ENCODE data around the gene FDPS. TPM values are rescaled to one million over a fixed set of nuclear protein-coding genes. Genes with fewer than 3 reads are reported as not detected.

FDPS gene
- total RNA-seq, 2 donors from 2014 or later: 63.0 TPM

GRCh38 chr1:155313261-155313660 is 4.6 kb downstream of the FDPS start:
- Mint-ChIP-seq H3K27ac (no peak overlapping the region), H3K4me1 (peaks cover 29% of the 10 kb centered on the region), H3K27me3 (no peaks in the 10 kb centered on the region), H3K4me3 (no peak overlapping the region), H3K36me3 (ENCODE audit: low read depth) (peaks cover 7% of the 10 kb centered on the region)
- no peaks in the 10 kb centered on the region for H3K9me3 ChIP-seq (ENCODE audit: control insufficient read depth, low read length, poor library complexity, severe bottlenecking)
- ATAC-seq: no peak
- no peak for DNase-seq

- no peaks in the 10 kb centered on the region for H3K27me3 Mint-ChIP-seq
- H3K4me1 Mint-ChIP-seq: peaks cover 30% of the 10 kb centered on the region
- H3K27ac Mint-ChIP-seq: no peak overlapping the region
- H3K9me3 ChIP-seq (ENCODE audit: control insufficient read depth, low read length, poor library complexity, severe bottlenecking): no peaks in the 10 kb centered on the region
- ATAC-seq (no peak), DNase-seq (no peak)
- peaks cover 8% of the 10 kb centered on the region for H3K36me3 Mint-ChIP-seq (ENCODE audit: low read depth)
- no peak overlapping the region for H3K4me3 Mint-ChIP-seq
Measured at GRCh38 chr1:155316922-155317321, 8.3 kb downstream of the FDPS start.

GRCh38 chr1:155318082-155318481 is 9.4 kb downstream of the FDPS start:
- DNase-seq: no peak
- ATAC-seq: no peak
- H3K4me1 Mint-ChIP-seq: peaks cover 26% of the 10 kb centered on the region
- peaks cover 7% of the 10 kb centered on the region for H3K36me3 Mint-ChIP-seq (ENCODE audit: low read depth)
- H3K9me3 ChIP-seq (ENCODE audit: control insufficient read depth, low read length, poor library complexity, severe bottlenecking): no peaks in the 10 kb centered on the region
- no peak overlapping the region for H3K27ac Mint-ChIP-seq
- H3K4me3 Mint-ChIP-seq: no peak overlapping the region
- no peaks in the 10 kb centered on the region for H3K27me3 Mint-ChIP-seq

GRCh38 chr1:155319536-155319935 is 10.9 kb downstream of the FDPS start:
- H3K9me3 ChIP-seq (ENCODE audit: control insufficient read depth, low read length, poor library complexity, severe bottlenecking): no peaks in the 10 kb centered on the region
- peaks cover 23% of the 10 kb centered on the region for H3K4me1 Mint-ChIP-seq
- H3K4me3 Mint-ChIP-seq: peak overlapping the region; percentile 21
- H3K27ac Mint-ChIP-seq: peak overlapping the region; percentile 41
- DNase-seq (no peak), ATAC-seq (no peak)
- H3K36me3 Mint-ChIP-seq (ENCODE audit: low read depth): peaks cover 2% of the 10 kb centered on the region
- no peaks in the 10 kb centered on the region for H3K27me3 Mint-ChIP-seq

- H3K27ac Mint-ChIP-seq: peak overlapping the region; percentile 41
Measured at GRCh38 chr1:155320252-155320651, 11.6 kb downstream of the FDPS start.

GRCh38 chr1:155320661-155321617 is 12.3 kb downstream of the FDPS start, which contains the start of gene RUSC1:
TSS of gene RUSC1 (plus strand) at chr1:155320894. CDS start at chr1:155321774, 880 bp downstream.
- H3K4me3 Mint-ChIP-seq: peak within 1 kb of the TSS; percentile 86
- peak; percentile 55 to 67 (median 61) for DNase-seq

More at GRCh38 chr1:155320252-155320651, 11.6 kb downstream of the FDPS start:
- DNase-seq (no peak), ATAC-seq (no peak)
- no peaks in the 10 kb centered on the region for H3K27me3 Mint-ChIP-seq
- H3K4me3 Mint-ChIP-seq: peak overlapping the region; percentile 86
- peaks cover 2% of the 10 kb centered on the region for H3K36me3 Mint-ChIP-seq (ENCODE audit: low read depth)
- no peaks in the 10 kb centered on the region for H3K9me3 ChIP-seq (ENCODE audit: control insufficient read depth, low read length, poor library complexity, severe bottlenecking)
- H3K4me1 Mint-ChIP-seq: peaks cover 23% of the 10 kb centered on the region

GRCh38 chr1:155321639-155322503 is 13.2 kb downstream of the FDPS start:
- H3K4me3 Mint-ChIP-seq: peak overlapping the region; percentile 86
- H3K36me3 Mint-ChIP-seq (ENCODE audit: low read depth): peaks cover 2% of the 10 kb centered on the region
- H3K27ac Mint-ChIP-seq: no peak overlapping the region
- no peaks in the 10 kb centered on the region for H3K9me3 ChIP-seq (ENCODE audit: control insufficient read depth, low read length, poor library complexity, severe bottlenecking)
- peaks cover 29% of the 10 kb centered on the region for H3K4me1 Mint-ChIP-seq
- ATAC-seq: no peak
- H3K27me3 Mint-ChIP-seq: no peaks in the 10 kb centered on the region
- DNase-seq: no peak

More at GRCh38 chr1:155320661-155321617, 12.3 kb downstream of the FDPS start, which contains the start of gene RUSC1:
- H3K9me3 ChIP-seq (ENCODE audit: control insufficient read depth, low read length, poor library complexity, severe bottlenecking): no peaks in the 10 kb centered on the region
- peaks cover 26% of the 10 kb centered on the region for H3K4me1 Mint-ChIP-seq
- H3K27me3 Mint-ChIP-seq: no peaks in the 10 kb centered on the region
- H3K36me3 Mint-ChIP-seq (ENCODE audit: low read depth): peaks cover 2% of the 10 kb centered on the region
- ATAC-seq: peak; percentile 37
- peak within 1 kb of the TSS; percentile 41 for H3K27ac Mint-ChIP-seq

GRCh38 chr1:155322571-155322952 is 13.9 kb downstream of the FDPS start:
- ATAC-seq (no peak), DNase-seq (no peak)
- Mint-ChIP-seq H3K27ac (no peak overlapping the region), H3K4me3 (peak overlapping the region; percentile 86), H3K4me1 (peaks cover 29% of the 10 kb centered on the region), H3K27me3 (no peaks in the 10 kb centered on the region), H3K36me3 (ENCODE audit: low read depth) (peaks cover 2% of the 10 kb centered on the region)
- H3K9me3 ChIP-seq (ENCODE audit: control insufficient read depth, low read length, poor library complexity, severe bottlenecking): no peaks in the 10 kb centered on the region

- Mint-ChIP-seq H3K27me3 (no peaks in the 10 kb centered on the region), H3K27ac (no peak overlapping the region), H3K4me3 (peak overlapping the region; percentile 95), H3K36me3 (ENCODE audit: low read depth) (peaks cover 2% of the 10 kb centered on the region), H3K4me1 (peaks cover 29% of the 10 kb centered on the region)
- DNase-seq (peak; percentile 77 to 91 (median 80)), ATAC-seq (peak; percentile 61)
- no peaks in the 10 kb centered on the region for H3K9me3 ChIP-seq (ENCODE audit: control insufficient read depth, low read length, poor library complexity, severe bottlenecking)
Measured at GRCh38 chr1:155322953-155323728, 14.5 kb downstream of the FDPS start.

- Mint-ChIP-seq H3K27ac (peak overlapping the region; percentile 65), H3K27me3 (no peaks in the 10 kb centered on the region), H3K36me3 (ENCODE audit: low read depth) (no peaks in the 10 kb centered on the region), H3K4me1 (peaks cover 29% of the 10 kb centered on the region), H3K4me3 (peak overlapping the region; percentile 95)
- DNase-seq: peak; percentile 66 to 79 (median 75)
- H3K9me3 ChIP-seq (ENCODE audit: control insufficient read depth, low read length, poor library complexity, severe bottlenecking): no peaks in the 10 kb centered on the region
- ATAC-seq: peak; percentile 75
Measured at GRCh38 chr1:155323729-155324036, 15.0 kb downstream of the FDPS start.

GRCh38 chr1:155324037-155324716 is 15.5 kb downstream of the FDPS start:
- no peaks in the 10 kb centered on the region for H3K27me3 Mint-ChIP-seq

More at GRCh38 chr1:155324037-155324716, 15.5 kb downstream of the FDPS start:
- H3K9me3 ChIP-seq (ENCODE audit: control insufficient read depth, low read length, poor library complexity, severe bottlenecking): no peaks in the 10 kb centered on the region
- ATAC-seq: peak; percentile 85
- peak; percentile 74 to 88 (median 88) for DNase-seq
- Mint-ChIP-seq H3K36me3 (ENCODE audit: low read depth) (no peaks in the 10 kb centered on the region), H3K4me1 (peaks cover 26% of the 10 kb centered on the region), H3K4me3 (peak overlapping the region; percentile 95), H3K27ac (peak overlapping the region; percentile 65)
